Stimulated activated CD4-positive, alpha-beta T cell treated with anti-CD3 and anti-CD28 coated beads, Interleukin-15, amount 100 ng/mL, for 1 hour (primary cell): ENCODE measurements around the gene AVL9.
"Not testable (repeated sequence)": the region's sequence is repeated elsewhere in the genome, so short reads cannot be mapped to it uniquely, and the experiment has no call there.

Experiments used
- DNase-seq, 2 donors: peaks; one replicate each; pipeline ENCODE4 v3.0.0-alpha.2; 2020; ENCODE audit warnings: low read depth in 1 of 2, low spot score in 1 of 2

AVL9 gene

DNA sequence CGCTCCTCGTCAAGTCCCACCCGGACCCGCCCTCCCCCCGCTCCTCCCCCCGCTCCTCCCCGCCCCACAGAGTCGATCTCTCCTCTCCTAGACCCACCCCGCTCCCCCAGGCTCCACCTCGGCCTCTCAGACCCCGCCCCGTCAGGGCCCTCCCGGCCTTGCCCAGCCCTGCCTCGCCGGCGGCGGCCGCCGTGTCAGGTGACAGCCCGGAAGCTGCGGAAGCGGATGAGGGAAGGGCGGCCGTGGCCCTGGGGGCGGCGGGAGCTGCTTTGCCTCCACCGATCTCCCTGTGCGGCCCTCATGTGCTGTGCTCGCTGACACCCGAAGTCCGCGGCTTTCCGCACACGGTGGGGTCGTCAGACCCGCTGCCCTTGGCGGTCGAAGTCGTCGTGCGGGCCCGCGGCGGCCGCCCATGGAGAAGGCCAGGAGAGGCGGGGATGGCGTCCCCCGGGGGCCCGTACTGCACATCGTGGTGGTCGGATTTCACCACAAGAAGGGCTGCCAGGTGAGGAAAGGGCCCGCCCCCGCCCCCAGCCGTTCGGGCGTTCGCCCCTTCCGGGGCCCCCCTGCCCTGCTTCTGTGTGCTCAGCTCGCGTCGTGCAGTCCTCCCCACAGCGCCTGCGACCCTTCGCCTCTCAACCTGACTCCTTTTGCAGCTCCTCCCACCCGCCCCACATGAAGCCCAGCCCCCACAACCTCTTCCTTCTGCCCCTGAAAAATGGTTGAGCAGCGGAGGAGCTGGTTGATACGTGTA is at the start of gene AVL9:
AVL9 (plus strand) TSS at position 192 of the 754 bp plus-strand sequence; CDS start at position 413, 221 bp downstream.
- DNase-seq = peak; percentile 98 to 99

DNA sequence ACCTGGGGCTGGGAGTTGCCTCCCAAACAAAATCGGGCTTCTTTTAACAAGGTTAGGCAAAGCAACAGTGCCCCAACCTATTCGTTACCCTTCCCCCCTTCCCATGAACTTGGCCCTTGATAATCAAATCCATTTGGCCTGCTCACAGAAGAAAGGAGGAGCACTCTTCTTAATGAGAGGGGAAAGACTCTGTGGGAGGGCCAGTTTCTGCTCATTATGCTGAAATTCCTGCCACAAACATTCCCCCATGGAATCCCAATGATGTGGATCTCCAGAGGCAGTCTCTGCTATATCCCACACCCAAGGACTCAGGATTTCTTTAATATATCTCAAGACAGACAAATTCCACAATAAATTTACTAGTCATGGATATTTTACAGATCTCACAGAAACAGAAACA is 48.1 kb upstream of the AVL9 start:
- DNase-seq = no peak

DNA sequence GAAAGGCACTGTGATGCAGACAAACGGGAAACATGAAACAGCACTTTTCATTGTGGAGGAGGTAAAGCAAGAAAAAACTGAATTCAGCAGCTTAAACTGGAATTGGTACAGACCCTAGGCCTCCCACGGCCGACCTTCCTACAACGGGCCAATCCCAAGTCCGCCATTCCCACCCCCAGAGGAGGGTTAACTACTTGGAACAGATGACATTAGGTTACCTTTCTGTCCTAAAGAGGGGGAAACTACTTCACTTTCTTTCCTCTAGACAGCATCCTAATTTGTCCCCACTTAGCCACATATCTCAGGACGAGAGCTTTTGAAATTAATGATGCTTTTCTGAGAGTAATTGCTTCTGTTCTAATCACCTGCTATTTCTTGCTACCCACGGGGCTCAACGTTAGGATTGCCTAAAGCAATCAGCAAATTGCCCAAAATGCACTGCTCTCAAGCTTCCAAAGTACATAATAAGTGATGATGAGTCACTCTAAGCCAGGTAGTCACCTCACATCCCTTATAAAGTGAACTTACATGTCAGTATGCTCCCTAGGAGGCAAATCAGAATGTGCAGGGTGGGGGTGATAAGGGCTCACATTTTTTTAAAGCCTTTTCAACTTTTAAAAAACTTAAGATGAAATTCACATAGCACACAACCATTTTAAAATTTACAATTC is 41.8 kb upstream of the AVL9 start:
- no peak for DNase-seq

DNA sequence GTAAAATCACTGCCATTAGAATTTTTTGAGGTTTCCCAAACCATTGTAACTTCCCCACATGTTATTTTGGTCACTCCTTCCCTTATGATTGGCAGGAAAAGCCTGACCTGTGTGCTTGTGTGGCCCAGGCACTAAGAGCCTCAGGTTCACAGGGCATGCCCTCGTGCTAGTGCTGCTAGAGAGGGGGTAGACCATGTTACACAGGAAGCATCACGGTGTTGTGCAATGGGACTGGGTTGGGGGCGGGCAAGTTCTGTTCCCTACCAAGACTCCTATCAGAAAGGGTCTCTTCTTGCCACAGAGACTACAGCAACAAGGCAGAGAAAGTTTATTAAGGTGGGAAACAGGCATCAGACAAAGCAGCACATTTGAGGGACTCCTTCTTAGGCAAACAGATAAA is 37.3 kb upstream of the AVL9 start:
- no peak for DNase-seq

- DNase-seq = no peak
Measured at GRCh38 chr7:32459788-32460187, 35.5 kb upstream of the AVL9 start.

DNA sequence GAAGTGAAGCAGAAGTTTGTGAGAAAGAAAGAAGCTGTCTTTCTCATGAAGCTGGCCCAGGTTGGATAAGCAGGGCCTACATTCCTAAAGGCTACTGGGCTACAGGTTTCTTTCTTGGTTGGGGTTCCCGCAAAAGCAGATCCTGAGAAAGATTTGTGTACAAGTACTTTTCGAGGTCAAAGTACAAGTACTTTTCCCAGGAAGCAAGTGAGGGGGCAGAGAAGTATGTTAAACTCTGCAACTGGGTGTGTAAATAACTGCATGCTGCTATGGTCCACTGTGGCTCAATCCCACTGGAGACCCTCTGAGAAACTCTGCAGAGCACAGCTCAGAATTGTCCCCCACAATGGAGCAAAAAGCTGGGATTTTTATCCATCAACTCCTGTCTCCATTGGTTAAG is 33.8 kb upstream of the AVL9 start:
- no peak for DNase-seq

GRCh38 chr7:32462451-32462850 is 32.8 kb upstream of the AVL9 start:
- no peak for DNase-seq

- no peak for DNase-seq
Measured at GRCh38 chr7:32462977-32463376, 32.3 kb upstream of the AVL9 start.

DNA sequence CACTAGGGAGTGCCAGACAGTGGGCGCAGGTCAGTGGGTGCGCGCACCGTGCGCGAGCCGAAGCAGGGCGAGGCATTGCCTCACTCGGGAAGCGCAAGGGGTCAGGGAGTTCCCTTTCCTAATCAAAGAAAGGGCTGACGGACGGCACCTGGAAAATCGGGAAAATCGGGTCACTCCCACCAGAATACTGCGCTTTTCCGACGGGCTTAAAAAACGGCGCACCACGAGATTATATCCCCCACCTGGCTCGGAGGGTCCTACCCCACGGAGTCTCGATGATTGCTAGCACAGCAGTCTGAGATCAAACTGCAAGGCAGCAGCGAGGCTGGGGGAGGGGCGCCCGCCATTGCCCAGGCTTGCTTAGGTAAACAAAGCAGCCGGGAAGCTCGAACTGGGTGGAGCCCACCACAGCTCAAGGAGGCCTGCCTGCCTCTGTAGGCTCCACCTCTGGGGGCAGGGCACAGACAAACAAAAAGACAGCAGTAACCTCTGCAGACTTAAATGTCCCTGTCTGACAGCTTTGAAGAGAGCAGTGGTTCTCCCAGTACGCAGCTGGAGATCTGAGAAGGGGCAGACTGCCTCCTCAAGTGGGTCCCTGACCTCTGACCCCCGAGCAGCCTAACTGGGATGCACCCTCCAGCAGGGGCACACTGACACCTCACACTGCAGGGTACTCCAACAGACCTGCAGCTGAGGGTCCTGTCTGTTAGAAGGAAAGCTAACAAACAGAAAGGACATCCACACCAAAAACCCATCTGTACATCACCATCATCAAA is 30.5 kb upstream of the AVL9 start:
- not testable (repeated sequence) for DNase-seq

- DNase-seq = not testable (repeated sequence)
Measured at GRCh38 chr7:32470004-32470403, 25.3 kb upstream of the AVL9 start.

GRCh38 chr7:32470871-32471270 is 24.4 kb upstream of the AVL9 start:
- DNase-seq = no peak

- no peak for DNase-seq
Measured at GRCh38 chr7:32472015-32472414, 23.3 kb upstream of the AVL9 start.

- no peak for DNase-seq
Measured at GRCh38 chr7:32474008-32474407, 21.3 kb upstream of the AVL9 start.

GRCh38 chr7:32476816-32477648 is 18.3 kb upstream of the AVL9 start:
- DNase-seq = no peak

- DNase-seq = no peak
Measured at GRCh38 chr7:32477649-32477980, 17.7 kb upstream of the AVL9 start.

DNA sequence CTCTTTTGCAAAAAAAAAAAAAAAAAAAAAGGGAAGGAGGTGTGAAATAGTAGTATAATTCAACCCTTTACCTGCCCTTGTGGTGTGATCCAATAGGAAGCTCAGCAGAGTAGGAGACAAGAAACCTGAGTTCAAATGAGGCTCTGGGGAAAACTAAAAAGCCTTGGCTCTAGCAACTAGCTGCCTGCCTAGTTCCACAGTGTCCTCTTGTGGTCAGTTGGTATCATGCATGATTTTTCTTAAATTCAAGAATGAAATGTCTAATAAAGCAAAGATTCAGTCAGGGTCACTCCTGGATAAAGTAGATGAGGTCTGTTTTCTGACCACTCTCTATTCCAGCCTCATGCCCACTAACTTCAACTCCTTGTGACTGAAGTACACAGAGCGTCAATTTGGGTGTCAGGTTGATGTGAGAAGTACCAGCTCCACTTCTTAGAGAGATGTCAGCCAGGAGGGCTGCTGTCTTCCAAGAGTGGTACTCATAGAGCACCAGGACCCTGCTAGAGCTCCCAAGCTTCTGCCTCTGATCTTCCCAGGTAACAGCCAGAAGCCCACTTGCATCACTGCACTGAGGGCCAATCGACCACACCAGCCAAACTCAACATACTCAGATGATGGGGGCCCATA is 15.6 kb upstream of the AVL9 start:
- no peak for DNase-seq

GRCh38 chr7:32481176-32481575 is 14.1 kb upstream of the AVL9 start:
- DNase-seq = no peak

DNA sequence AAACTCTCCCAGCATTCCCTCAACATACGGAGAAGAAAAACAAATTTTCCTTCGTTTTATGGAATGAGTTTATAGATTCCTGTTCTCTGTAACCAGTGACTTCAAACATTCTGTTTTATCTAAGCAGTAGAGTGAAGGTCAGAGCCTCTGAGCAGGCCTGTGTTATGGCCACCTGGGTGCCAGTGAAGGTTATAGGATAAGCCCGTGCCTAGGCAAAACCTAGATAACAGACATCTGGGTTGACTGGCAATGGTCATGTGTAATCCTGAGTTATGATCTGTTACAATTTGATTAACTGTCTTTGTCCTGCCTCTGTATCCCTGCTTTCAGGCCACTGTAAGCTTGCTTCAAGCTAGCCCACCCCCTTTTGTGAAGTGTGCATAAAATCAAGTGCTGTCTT is 13.4 kb upstream of the AVL9 start:
- DNase-seq = no peak

GRCh38 chr7:32489788-32490126 is 5.5 kb upstream of the AVL9 start:
- DNase-seq = no peak

DNA sequence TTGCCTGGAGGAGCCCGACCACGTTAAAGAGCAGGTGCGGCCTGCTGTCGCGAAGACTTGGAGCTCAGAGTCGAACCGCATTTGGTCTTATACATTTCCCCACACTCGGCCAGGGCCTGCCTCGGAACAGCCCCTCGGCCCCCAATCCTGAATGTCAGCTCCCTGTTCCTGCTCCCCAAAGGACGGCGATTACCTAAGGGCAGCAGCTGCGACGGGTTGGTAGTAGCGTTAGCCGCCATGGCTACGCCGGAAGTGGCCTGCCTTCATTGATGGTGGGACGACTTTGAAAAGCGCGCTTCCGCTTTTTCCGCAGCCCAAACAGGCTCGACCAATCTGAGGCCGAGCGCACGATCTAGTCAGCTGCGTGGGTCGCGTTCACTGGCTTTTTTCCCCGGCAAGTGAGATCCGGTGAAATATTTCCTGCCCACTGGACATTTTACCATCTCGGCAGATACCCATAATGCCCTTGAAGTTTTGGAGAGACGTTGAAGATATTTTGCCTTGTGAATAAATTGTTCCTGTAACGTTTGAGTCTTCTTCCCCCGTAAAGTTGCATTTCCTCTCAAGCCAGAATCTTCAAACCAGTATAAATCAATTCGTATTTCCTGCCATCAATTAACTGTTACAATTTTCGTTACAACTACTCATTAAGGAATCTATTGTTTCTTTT is 5.0 kb upstream of the AVL9 start, which contains the start of gene LSM5:
LSM5 (minus strand) TSS at position 254 of the 670 bp plus-strand sequence; CDS start at position 239, 15 bp downstream.
- peak; percentile 75 to 76 for DNase-seq
